ENCODE results near the gene SAXO2. TPM values are rescaled to one million over a fixed set of nuclear protein-coding genes. Genes with fewer than 3 reads are reported as not detected.
"Not testable (repeated sequence)": the region's sequence is repeated elsewhere in the genome, so short reads cannot be mapped to it uniquely, and the experiment has no call there.

SAXO2 gene
- total RNA-seq, 6 experiments from 2014 or later, result 1.1 to 2.1 (median 1.4) TPM

- no peak for TF ChIP-seq CTCF (IDR thresholded peaks at IDR 0.05)
- H3K4me1 Mint-ChIP-seq (ENCODE audit: low read depth), result peaks cover 23% of the 10 kb centered on the region
- no peaks in the 10 kb centered on the region for H3K27me3 Mint-ChIP-seq (ENCODE audit: insufficient read depth)
- H3K27ac Mint-ChIP-seq, result no peak overlapping the region
- no peak overlapping the region for H3K4me3 Mint-ChIP-seq
- no peak for DNase-seq
- H3K36me3 Mint-ChIP-seq (ENCODE audit: low read depth), result peaks cover 24% of the 10 kb centered on the region
- H3K9me3 Mint-ChIP-seq, result no peaks in the 10 kb centered on the region
Measured at GRCh38 chr15:82239685-82240391, 22.8 kb upstream of the SAXO2 start.

GRCh38 chr15:82241836-82242499 is 20.6 kb upstream of the SAXO2 start:
- Mint-ChIP-seq H3K36me3 (ENCODE audit: low read depth) (peaks cover 34% of the 10 kb centered on the region), H3K27ac (peak overlapping the region; percentile 60; the same call in 1 of the 2 replicates)
- peak; percentile 43 for DNase-seq

GRCh38 chr15:82243644-82244043 is 19.0 kb upstream of the SAXO2 start:
- peaks cover 47% of the 10 kb centered on the region for H3K4me1 Mint-ChIP-seq (ENCODE audit: low read depth)
- H3K4me3 Mint-ChIP-seq; H3K27me3 Mint-ChIP-seq (ENCODE audit: insufficient read depth); H3K9me3 Mint-ChIP-seq; DNase-seq: not testable (repeated sequence)
- peak overlapping the region; percentile 32; the same call in 1 of the 2 replicates for H3K27ac Mint-ChIP-seq
- peaks cover 32% of the 10 kb centered on the region for H3K36me3 Mint-ChIP-seq (ENCODE audit: low read depth)

More at GRCh38 chr15:82241836-82242499, 20.6 kb upstream of the SAXO2 start:
- H3K27me3 Mint-ChIP-seq (ENCODE audit: insufficient read depth); H3K9me3 Mint-ChIP-seq; H3K4me3 Mint-ChIP-seq: not testable (repeated sequence)
- peaks cover 31% of the 10 kb centered on the region for H3K4me1 Mint-ChIP-seq (ENCODE audit: low read depth)

- H3K9me3 Mint-ChIP-seq; DNase-seq; H3K4me3 Mint-ChIP-seq; H3K27me3 Mint-ChIP-seq (ENCODE audit: insufficient read depth): not testable (repeated sequence)
- Mint-ChIP-seq H3K4me1 (ENCODE audit: low read depth) (peaks cover 50% of the 10 kb centered on the region), H3K36me3 (ENCODE audit: low read depth) (peaks cover 18% of the 10 kb centered on the region), H3K27ac (0 out of 2 replicates have a peak overlapping the region, but pooled peaks have one; percentile 15)
Measured at GRCh38 chr15:82245956-82246355, 16.7 kb upstream of the SAXO2 start.

- H3K4me3 Mint-ChIP-seq; H3K9me3 Mint-ChIP-seq; H3K27me3 Mint-ChIP-seq (ENCODE audit: insufficient read depth): not testable (repeated sequence)
- Mint-ChIP-seq H3K27ac (peak overlapping the region; percentile 75), H3K4me1 (ENCODE audit: low read depth) (peaks cover 41% of the 10 kb centered on the region), H3K36me3 (ENCODE audit: low read depth) (peaks cover 28% of the 10 kb centered on the region)
- DNase-seq, result peak; percentile 51
Measured at GRCh38 chr15:82248261-82248660, 14.4 kb upstream of the SAXO2 start.

- H3K27me3 Mint-ChIP-seq (ENCODE audit: insufficient read depth); H3K9me3 Mint-ChIP-seq: not testable (repeated sequence)
- Mint-ChIP-seq H3K4me1 (ENCODE audit: low read depth) (peaks cover 32% of the 10 kb centered on the region), H3K27ac (peak overlapping the region; percentile 85), H3K4me3 (peak overlapping the region; percentile 97), H3K36me3 (ENCODE audit: low read depth) (peaks cover 21% of the 10 kb centered on the region)
- peak; percentile 77 for DNase-seq
Measured at GRCh38 chr15:82261566-82262421, 824 bp upstream of the SAXO2 start.

GRCh38 chr15:82263350-82263749 is 732 bp downstream of the SAXO2 start:
- Mint-ChIP-seq H3K27me3 (ENCODE audit: insufficient read depth) (peaks cover 1% of the 10 kb centered on the region; the same call in 1 of the 2 replicates), H3K27ac (peak overlapping the region; percentile 85), H3K4me1 (ENCODE audit: low read depth) (peaks cover 33% of the 10 kb centered on the region), H3K9me3 (no peaks in the 10 kb centered on the region), H3K4me3 (peak overlapping the region; percentile 97), H3K36me3 (ENCODE audit: low read depth) (peaks cover 14% of the 10 kb centered on the region)
- no peak for TF ChIP-seq CTCF (IDR thresholded peaks at IDR 0.05)
- DNase-seq, result no peak

GRCh38 chr15:82267137-82267536 is 4.5 kb downstream of the SAXO2 start:
- H3K4me1 Mint-ChIP-seq (ENCODE audit: low read depth), result peaks cover 14% of the 10 kb centered on the region
- H3K36me3 Mint-ChIP-seq (ENCODE audit: low read depth); DNase-seq; H3K9me3 Mint-ChIP-seq; H3K4me3 Mint-ChIP-seq; H3K27me3 Mint-ChIP-seq (ENCODE audit: insufficient read depth); H3K27ac Mint-ChIP-seq: not testable (repeated sequence)

- H3K4me1 Mint-ChIP-seq (ENCODE audit: low read depth); H3K36me3 Mint-ChIP-seq (ENCODE audit: low read depth); DNase-seq; H3K27ac Mint-ChIP-seq; H3K27me3 Mint-ChIP-seq (ENCODE audit: insufficient read depth); H3K4me3 Mint-ChIP-seq; H3K9me3 Mint-ChIP-seq: not testable (repeated sequence)
Measured at GRCh38 chr15:82268454-82268853, 5.8 kb downstream of the SAXO2 start.
